HG03521 (cell line): ENCODE data around the gene ZSWIM5.
"Not testable (repeated sequence)": the region's sequence is repeated elsewhere in the genome, so short reads cannot be mapped to it uniquely, and the experiment has no call there.

Experiments used
- ATAC-seq: cut with Tn5 transposase; IDR thresholded peaks from one replicate; pipeline ENCODE4 v1.9.1; 2021; ENCODE audit warnings: mild to moderate bottlenecking, moderate library complexity; ENCODE audit not compliant: unreplicated experiment

Gene ZSWIM5

DNA sequence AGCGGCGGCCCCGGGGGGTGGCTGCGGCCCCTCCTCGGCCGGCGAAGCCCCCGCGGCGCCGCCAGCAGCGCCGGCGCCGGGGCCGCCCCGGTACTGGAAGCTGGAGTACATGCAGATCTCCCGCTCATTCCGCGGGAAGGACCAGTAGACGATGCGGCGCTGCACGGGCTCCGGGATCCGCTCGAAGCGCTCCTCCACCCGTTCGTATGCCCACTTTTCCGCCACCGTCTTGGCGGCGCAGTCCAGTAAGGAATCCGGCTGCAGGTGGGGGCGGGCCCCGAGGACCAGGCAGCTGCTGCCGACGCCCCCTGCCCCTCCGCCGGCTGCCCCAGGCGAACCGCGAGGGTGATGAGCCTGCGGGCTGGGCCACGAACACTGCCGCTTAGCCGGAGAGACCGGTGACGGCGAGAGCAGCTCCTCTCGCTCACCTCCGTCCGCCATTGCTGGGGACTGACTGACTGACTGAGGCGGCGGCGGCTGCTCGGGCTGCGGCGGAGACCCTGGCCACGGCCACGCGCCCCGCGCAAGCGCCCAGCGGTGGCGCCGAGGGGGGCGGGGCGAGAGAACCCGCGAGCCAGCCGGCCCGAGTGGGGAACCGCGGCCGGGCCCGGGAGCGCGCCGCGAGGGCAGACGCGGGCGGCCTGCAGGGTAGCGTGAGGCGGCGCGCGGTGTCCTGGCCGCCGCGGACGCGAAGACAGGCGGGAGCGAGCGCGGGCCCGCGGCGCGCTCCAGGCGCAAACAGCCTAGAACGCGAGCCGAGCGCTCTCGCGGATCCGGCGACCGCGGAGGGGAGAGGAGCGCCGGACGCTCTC is at the start of gene ZSWIM5:
TSS of gene ZSWIM5 (minus strand) at position 696 of the 812 bp plus-strand sequence. CDS start at position 441, 255 bp downstream.
- no peak for ATAC-seq

DNA sequence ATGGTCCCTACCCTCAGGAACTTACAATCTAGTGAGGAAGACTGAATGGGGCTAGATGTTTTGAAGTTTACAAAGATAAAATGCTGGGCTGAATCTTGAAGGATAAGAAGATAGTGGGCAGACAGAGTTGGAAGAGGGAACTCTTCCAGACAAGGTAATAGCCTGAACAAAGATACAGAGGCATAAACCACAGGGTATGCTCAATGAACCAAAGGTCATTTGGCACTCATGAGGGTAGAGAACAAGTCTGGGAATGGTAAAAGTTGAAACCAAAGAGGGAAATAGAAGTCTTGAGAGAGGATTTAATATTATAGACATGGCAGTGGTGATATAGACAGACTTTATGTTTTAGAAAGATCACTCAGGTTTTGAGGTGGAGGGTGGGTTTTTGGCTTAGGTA is 48.1 kb upstream of the ZSWIM5 start:
- ATAC-seq, result no peak

DNA sequence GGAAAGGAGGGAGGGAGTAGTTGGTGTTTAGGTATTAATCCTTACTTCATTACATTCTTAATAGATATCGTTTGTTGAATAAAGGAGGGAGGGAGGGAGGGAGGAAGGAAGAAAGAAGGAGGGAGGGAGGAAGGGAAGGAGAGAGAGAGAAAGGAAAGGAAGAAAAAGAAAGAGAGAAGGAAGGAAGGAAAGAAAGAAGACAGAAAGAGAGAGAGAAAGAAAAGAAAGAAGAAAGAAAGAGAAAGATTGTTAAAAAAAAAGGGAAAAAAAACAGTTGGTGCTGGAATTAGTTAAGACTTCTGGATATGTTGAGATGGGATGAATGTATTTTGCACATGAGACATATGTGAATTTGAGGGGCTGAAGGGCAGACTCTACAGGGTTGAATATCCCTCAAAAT is 44.1 kb upstream of the ZSWIM5 start:
- ATAC-seq, result no peak

DNA sequence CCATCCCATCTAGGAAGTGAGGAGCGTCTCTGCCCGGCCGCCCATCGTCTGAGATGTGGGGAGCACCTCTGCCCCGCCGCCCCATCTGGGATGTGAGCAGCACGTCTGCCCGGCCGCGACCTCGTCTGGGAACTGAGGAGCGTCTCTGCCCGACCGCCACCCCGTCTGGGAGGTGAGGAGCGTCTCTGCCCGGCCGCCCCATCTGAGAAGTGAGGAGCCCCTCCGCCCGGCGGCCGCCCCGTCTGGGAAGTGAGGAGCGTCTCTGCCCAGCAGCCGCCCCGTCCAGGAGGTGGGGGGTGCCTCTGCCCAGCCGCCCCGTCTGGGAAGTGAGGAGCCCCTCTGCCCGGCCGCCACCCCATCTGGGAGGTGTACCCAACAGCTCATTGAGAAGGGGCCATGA is 41.6 kb upstream of the ZSWIM5 start:
- ATAC-seq, result not testable (repeated sequence)

DNA sequence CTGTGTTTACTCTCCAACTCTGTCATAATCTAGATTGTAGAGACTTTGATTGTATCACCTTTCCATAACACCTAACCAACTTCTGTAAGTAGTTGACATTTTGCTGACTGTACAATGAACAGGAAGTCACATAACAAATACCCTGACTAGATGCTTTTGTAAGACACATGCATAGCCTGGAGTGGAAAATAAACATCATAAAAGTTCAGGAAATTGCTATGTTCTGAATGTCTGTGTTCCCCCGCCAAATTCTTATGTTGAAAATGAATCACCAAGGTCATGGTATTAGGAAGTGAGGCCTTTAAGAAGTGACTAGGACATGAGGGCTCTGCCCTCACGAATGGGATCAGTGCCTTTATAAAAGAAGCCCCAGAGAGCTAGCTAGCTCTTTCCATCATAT is 40.4 kb upstream of the ZSWIM5 start:
- no peak for ATAC-seq

DNA sequence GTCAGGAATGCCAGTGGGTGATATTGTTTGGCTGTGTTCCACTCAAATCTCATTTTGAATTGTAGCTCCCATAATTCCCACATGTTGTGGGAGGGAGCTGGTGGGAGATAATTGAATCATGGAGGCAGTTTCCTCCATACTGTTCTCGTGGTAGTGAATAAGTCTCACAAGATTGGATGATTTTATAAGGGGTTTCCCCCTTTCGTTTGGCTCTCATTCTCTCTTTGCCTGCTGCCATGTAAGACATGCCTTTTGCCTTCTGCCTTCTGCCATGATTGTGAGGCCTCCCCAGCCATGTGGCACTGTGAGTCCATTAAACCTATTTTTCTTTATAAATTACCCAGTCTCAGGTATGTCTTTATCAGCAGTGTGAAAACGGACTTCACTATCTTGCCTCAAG is 40.0 kb upstream of the ZSWIM5 start:
- not testable (repeated sequence) for ATAC-seq

DNA sequence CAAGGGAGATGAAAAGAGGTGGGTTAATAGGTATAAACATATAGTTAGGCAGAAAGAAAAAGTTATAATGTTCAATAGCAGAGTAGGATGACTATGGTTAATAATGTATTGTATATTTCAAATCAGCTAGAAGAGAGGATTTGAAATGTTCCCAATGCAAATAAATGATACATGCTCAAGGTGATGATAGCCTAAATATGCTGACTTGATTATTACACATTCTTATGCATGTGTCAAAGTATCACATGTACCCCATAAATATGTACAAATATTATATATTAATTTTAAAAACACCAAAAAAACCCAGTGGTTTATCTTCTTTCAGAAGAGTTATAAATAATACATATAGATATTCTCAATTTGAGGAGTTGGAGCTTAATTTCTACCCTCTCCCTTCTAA is 38.3 kb upstream of the ZSWIM5 start:
- ATAC-seq, result no peak

DNA sequence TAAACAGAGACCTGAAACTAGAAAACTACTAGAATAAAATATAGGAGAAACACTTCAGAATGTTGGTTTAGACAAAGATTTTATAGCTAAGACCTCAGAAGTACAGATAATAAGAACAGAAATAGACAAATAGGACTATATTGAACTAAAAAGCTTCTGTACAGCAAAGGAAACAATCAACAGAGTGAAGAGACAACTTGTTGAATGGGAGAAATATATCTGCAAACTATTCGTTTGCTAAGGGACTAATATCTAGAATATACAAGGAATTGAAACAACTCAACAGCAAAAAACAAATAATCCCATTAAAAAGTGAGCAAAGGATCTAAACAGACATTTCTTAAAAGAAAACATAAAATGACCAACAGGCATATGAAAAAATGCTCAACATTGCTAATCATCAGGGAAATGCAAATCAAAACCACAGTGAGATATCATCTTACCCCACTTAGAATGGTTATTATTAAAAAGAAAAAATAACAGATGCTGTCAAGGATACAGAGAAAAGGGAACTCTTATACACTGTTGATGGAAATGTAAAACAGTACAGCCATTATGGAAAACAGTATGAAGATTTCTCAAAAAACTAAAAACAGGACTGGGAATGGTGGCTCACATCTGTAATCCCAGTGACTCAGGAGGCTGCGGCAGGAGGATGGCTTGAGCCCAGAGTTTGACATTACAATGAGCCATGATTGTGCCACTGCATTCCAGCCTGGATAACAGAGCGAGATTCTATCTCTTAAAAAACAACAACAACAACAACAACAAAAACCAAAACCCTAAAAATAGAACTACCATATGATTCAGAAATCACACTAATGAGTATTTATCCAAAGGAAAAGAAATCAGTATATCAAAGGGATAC is 37.3 kb upstream of the ZSWIM5 start:
- no peak for ATAC-seq

DNA sequence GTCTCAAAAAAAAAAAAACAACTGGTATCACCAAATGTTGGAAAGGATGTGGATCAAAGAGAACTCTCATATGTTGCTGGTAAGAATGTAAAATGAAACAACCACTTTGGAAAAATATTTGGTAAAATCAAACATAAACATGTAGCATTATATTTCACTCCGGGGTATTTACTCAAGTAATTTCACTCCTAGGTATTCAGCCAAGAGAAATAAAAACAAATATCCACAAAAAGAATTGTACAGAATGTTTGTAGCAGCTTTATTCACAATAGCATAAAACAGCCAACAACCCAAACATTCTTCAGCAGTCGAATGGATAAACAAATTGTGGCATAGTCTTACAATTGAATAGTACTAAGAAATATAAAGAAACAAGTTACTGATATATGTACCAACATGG is 32.4 kb upstream of the ZSWIM5 start:
- no peak for ATAC-seq

DNA sequence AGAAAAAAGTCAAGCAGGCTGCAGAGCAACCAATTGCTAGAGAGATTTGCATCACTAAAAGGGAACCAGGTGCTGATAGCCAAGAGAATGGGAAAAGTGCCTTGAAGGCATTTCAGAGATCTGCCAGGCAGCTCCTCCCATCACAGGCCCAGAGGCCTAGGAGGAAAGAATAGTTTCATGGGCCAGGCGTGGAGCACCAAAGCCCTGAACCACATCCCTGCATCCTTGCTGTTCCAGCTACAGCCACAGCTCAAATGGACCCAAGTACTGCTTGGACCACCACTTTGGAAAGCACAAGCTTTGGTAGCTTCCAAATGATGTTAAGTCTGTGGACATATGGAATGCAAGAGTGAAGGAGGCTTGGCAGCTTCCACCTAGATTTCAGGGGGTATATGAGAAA is 29.7 kb upstream of the ZSWIM5 start:
- no peak for ATAC-seq

DNA sequence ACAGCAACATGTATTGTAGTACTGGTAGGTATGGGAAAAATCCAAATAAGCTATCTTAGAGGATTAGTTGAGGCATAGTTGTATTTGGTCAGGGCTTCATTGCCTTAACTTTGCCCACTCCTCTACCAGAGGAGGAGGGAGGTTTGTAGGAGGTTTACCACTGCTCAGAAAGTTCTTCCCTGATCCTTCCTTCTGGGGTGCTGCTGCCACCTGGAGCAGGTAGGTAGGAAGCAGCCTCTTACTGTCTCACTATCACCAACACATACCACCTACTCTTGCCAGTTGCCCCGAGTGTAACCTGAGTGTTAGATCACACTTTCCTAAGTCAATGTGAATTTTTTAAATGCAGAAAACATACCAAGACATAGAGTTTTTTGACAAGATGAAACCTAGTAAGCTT is 24.1 kb upstream of the ZSWIM5 start:
- ATAC-seq, result no peak

DNA sequence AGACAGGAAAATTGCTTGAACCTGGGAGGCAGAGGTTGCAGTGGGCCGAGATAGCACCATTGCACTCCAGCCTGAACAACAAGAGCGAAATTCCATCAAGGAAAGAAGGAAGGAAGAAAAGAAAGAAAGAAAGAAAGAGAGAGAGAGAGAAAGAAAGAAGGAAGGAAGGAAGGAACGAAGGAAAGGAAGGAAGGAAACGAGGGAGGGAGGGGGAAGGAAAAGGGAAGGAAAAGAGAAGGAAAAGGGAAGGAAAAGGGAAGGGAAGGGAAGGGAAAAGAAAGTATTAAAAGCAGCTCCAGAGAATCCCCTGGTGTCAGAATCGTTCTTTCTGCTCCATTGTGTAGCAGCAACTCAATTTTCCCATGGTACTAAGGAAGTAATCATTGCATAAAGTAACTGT is 19.2 kb upstream of the ZSWIM5 start:
- ATAC-seq, result no peak

DNA sequence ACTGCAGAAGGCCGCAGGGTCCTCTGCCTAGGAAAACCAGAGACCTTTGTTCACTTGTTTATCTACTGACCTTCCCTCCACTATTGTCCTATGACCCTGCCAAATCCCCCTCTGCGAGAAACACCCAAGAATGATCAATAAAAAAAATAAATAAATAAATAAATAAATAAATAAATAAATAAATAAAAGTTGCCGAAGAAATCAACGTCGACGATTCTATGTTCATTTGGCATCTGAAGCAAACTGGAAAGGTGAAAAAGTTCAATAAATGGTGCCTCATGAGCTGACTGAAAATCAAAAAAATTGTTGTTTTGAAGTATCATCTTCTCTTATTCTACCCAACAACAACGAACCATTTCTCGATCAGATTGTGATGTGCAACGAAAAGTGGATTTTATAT is 17.3 kb upstream of the ZSWIM5 start:
- not testable (repeated sequence) for ATAC-seq

DNA sequence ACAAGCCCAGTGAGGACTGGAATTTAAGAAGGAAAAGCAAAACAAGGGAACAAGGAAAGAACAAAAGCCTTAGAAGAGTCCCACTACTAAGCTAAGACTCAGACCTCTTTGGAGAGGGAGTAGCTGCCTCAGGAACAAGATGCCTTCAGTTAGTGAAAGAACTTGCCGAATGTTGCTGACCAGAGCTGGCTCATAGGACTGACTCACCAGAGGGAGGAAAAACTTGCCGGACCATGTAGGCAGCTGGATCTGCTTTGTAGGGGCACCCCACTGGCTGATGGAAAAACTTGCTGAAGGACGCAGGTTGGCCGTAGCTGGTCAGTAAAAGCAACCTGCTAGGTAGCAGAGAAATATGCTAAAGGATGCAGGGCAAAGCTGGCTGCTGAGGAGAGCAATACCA is 15.3 kb upstream of the ZSWIM5 start:
- no peak for ATAC-seq

DNA sequence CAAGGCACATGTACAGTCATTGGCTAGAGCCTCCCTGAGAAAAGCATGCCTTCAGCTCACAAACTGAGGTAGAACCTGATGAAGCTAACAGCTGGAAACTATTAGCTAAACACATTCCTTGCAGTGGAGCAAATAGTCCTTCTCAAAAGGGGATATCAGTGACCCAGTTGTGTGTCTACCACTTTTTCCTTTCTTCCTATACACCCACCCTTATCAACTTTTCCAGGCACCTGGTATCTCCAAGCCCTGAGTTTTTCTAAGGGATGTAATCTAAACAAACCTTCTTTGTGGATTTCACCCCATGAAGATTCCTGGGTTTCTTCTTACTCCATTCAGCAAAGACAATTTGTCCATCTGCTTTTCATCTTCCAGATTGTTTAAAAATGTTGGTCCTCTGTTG is 10.5 kb upstream of the ZSWIM5 start:
- no peak for ATAC-seq

DNA sequence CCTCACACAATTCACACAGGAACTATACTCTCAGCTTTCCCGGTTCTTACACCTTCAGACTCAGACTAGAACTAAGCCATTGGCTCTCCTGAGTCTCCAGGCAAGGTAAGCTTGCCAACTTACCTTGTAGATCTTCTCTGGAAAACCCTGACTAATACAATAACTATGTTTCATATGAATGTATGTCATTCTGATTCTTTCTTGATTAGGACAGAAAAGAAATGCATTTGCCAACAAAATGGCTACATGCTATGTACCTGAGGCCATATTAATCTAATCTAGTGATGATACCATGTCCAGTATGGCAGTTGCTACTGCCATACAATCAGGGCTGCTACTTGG is 9.8 kb upstream of the ZSWIM5 start:
- ATAC-seq, result no peak

DNA sequence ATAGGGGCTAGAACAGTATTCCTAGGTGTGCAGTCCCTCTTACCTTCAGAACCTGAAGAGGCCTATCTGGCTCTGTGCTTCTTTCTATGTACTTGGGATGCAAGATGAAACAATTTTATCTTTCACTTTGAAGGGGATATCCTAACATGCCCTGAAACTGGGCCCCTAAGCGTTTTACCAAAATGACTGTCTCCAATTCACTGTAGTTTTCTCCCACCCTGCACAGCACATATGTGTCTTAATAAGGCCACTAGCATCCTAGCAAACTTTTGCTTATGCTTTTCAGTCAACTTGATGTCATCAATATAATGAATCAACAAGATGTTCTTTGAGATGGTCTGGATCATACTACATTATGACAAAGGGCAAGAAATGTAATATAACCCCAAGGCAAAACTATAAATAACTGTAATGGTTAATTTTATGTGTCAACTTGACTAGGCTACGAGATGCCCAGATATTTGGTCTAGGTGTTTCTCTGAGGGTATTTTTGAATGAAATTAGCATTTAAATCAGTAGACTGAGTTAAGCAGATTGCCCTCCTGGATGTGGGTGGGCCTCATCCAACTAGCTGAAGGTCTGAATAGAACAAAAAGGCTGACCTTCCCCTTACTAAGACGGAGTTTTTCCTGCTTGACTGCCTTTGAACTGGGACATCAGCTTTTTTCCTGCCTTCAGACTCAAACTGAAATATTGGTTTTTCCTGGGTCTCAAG is 9.2 kb upstream of the ZSWIM5 start:
- no peak for ATAC-seq

DNA sequence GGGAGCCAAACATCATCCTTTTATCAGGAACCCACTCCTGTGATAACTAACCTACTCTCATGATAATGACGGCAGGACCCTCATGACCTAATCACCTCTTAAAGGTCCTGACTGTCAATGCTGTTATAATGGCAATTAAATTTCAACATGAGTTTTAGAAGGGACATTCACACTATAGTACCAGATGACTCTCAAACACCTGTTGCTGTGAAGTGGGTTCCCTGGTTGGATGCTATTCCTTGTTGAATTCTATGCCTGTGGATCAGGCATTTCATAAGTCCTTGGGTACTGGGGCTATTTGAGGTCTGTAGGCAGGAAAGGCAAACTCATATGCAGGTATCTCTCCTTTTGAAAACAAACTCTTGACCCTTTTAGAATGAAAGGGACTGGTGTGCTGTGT is 7.5 kb upstream of the ZSWIM5 start:
- ATAC-seq, result no peak

DNA sequence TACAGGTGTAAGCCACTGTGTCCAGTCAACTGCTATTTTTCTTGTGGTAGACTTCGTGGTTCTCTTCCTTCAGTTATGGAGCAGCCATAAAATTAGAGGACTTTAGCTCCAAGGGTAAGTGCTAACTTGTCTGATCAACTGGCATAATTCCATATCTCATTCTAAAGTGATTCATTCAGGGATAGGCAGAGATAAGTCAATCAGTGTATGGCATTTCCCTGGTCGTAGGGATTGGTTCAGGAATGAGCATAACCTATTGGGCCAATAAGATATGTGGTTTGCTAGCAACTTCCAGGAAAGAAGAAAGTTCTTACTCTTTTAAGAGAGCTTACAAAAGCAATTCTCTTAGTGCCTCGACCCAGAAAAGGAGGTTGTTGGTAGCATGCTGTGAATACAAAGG is 4.7 kb upstream of the ZSWIM5 start:
- ATAC-seq, result no peak

DNA sequence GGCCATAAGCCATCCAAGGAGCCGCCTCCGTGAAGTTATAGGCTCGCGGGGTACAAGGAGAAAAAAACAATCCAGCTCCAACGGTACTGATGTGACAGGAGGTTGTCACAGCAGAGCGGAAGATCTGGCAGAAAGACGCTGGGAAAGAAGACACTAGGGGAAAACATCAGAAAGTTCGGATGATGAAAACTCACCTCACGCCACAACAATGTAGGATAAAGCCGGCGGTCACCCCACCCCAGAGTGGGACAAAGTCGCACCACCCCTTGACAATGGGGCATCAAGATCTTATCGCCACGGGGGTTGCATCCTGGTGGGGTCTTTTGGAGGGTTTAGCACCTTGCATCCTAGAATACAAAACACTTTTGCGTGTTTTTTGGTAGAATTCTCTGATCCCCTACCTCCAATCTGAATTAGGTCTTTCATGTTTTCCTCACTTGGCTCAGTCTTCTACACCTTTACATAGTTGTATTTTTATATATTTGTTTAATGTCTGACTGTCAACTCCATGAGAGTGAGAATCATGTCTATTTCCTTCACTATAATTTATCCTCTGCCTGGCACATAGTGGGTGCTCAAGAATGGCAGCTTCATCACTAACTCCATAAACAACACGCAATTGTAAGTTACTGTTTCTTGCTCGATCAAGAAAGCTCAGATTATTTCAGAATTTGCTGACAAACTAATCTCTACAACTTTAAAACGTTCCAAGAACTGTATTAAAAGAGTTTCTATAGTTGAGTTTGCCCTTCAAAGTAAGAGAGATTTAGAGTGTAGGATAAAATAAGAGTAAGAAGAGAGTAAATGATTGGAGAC is 611 bp upstream of the ZSWIM5 start:
- no peak for ATAC-seq
